Gastrocnemius medialis (tissue), 4 donors: Measurements from ENCODE around the gene AUNIP.

Experiments used
- CTCF ChIP-seq, 5 experiments: fragments of 450-650 bp in 3 of 5; fragments of 200-600 bp in 2 of 5; sonication (generic) in 2 of 5; IDR thresholded peaks in 4 of 5; conservative IDR thresholded peaks in 1 of 5; 1 replicate in 4 of 5; 2 replicates in 1 of 5; pipeline ENCODE4 v1.5.1; 2016 to 2019; ENCODE audit warnings: antibody characterized with exemption in 5 of 5, mild to moderate bottlenecking in 3 of 5, moderate library complexity in 3 of 5
- POLR2A ChIP-seq, 2 donors: fragments of 450-650 bp; IDR thresholded peaks; one replicate each; pipeline ENCODE4 v1.6.1; 2017; ENCODE audit warnings: antibody characterized with exemption in 2 of 2, mild to moderate bottlenecking in 2 of 2, moderate library complexity in 2 of 2

- TF ChIP-seq CTCF (IDR thresholded peaks at IDR 0.05 in 4 of 5, conservative IDR thresholded peaks at IDR 0.05 in 1 of 5), result no peak
- no peak for TF ChIP-seq POLR2A (IDR thresholded peaks at IDR 0.05)
These were observed 67.1 kb downstream of the AUNIP start for GRCh38 chr1:25792115-25792514.
